Activated CD4-positive, alpha-beta T cell treated with anti-CD3 and anti-CD28 coated beads for 24 hours (primary cell): Measurements from ENCODE around the gene ZNF513.
"Not testable (repeated sequence)": the region's sequence is repeated elsewhere in the genome, so short reads cannot be mapped to it uniquely, and the experiment has no call there.

ENCODE experiments used
- DNase-seq, 2 donors: peaks; one replicate each; pipeline ENCODE4 v3.0.0-alpha.2; 2020; ENCODE audit warnings: low read depth in 2 of 2

ZNF513 gene

GRCh38 chr2:27380626-27381545, at the start of gene ZNF513:
Gene ZNF513, minus strand, starts transcription at chr2:27380734. Its CDS starts 208 bp downstream, at chr2:27380526.
- peak; percentile 81 to 84 for DNase-seq

DNA sequence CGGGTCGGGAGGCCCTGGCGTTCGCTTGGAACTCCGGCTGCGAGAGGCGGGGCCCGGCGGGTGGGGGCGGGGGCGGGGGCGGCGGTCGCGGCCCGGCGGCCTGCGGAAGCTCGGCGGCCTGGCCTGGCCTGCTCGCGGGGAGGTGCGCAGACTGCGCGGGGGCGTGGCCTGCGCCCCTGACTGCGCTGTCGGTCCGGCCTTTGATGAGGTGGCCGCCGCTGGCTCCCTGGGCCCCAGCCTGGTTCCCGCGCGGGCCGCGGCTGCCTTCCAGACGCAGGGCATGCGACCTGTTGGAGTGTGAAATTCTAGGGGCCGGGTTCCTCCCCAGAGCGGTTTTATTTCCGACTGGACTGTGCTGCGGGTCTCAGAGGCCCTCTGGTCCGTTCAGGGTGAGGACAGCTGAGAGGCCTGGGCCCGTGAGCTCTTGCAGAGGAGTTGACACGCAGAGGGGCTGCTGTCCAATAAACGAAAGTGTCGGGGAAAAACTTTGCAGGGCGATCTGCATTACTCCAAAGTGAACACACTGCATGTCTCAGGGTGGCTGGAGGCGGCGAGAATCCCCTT, 48.5 kb upstream of the ZNF513 start:
- peak; percentile 50 to 63 for DNase-seq

DNA sequence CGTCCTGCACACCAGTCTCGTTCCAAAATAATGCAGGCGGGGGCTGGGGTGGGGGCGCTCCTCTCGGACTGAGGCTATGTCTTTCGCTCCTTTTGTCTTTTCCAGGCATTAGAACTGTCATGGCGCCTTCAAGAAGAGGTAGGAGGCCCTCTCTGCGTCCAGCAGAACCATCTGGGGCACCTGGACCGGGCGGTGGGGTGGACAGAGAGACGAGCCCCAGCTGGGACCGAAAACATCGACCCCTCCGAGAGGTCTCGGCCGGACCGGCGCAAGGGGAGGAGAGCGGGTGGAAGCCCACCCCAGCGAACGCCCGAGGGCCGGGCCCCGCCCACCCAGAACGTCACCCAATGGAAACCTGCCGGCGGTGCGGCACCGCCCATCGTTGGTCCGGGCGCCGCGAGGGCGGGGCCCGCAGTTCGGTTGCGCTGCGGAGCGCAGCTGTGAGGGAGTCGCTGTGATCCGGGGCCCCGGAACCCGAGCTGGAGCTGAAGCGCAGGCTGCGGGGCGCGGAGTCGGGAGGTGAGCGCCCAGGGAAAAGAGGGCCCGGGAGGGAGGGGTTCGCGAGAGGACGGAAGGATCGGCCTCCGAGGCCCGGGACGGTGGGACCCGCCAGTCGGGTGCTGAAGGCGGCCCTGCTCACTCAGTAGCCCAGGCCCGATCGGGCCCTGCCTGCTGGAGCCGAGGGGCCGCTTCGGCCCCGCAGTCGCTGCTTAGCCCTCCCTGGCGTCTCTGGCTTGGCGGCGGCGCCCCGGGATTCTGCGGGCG, 47.9 kb upstream of the ZNF513 start, which contains the start of gene NRBP1:
NRBP1 (plus strand) TSS at position 419 of the 765 bp plus-strand sequence. CDS start 4,643 bp downstream, outside the sequence.
- DNase-seq: peak; percentile 88 to 89

DNA sequence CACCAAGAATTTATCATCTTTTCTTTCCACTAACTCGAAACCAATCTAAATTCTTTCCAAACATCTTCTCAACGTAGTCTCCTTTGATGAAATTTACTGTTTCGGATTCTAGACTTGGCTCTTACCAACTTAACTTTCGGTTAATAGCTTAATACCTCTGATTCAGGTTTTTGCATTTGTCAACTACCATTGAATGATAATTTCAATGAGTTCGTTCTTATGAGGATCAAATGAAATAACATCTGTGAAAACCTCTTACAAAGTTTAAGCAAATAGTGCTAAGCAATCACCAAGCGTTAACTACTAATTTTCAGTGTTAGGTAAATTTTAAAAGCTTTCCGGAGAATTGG, 47.3 kb upstream of the ZNF513 start:
- DNase-seq: no peak

DNA sequence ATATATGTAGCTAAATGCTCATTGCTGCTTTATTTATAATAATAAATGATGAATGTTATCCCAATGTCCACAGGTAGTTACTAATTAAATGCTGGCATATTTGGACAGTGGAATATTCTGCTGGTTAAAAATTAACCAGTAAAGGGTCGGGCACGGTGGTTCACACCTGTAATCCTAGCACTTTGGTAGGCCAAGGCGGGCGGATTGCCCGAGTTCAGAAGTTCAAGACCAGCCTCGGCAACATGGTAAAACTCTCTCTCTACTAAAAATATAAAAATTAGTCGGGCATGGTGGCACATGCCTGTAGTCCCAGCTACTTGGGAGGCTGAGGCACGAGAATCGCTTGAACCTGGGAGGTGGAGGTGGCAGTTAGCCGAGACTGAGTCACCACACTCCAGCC, 44.5 kb upstream of the ZNF513 start:
- not testable (repeated sequence) for DNase-seq

DNA sequence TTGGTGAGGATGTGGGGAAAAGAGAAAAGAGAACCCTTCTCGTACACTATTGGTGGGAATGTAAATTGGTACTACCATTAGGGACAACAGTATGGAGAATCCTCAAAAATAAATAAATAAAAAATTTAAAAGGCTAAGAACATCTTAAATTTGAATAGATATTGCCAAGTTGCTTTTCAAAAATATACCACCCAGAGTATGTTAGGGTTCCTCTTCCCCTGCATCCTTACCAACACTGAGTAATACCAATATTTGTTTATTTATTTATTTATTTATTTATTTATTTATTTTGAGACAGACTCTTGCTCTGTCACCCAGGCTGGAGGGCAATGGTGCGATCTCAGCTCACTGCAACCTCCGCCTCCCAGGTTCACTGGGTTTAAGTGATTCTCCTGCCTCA, 42.4 kb upstream of the ZNF513 start:
- no peak for DNase-seq

GRCh38 chr2:27421660-27422250, 41.2 kb upstream of the ZNF513 start:
- DNase-seq: no peak

GRCh38 chr2:27420996-27421395, 40.5 kb upstream of the ZNF513 start:
- no peak for DNase-seq

DNA sequence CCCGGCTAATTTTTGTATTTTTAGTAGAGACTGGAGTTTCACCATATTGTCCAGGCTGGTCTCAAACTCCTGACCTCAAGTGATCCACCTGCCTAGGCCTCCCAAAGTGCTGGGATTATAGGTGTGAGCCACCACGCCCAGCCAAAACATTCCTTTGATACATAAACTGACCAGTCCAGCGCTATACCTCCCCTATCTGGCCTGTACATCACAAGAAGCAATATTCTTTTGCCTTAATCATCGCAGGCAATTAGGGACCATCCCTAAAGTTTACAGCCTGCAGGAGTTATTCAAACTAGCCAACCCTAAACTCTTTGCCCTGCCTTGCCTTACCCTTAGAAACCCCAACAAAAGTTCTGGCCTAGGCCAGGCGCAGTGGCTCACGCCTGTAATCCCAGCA, 35.6 kb upstream of the ZNF513 start:
- no peak for DNase-seq

DNA sequence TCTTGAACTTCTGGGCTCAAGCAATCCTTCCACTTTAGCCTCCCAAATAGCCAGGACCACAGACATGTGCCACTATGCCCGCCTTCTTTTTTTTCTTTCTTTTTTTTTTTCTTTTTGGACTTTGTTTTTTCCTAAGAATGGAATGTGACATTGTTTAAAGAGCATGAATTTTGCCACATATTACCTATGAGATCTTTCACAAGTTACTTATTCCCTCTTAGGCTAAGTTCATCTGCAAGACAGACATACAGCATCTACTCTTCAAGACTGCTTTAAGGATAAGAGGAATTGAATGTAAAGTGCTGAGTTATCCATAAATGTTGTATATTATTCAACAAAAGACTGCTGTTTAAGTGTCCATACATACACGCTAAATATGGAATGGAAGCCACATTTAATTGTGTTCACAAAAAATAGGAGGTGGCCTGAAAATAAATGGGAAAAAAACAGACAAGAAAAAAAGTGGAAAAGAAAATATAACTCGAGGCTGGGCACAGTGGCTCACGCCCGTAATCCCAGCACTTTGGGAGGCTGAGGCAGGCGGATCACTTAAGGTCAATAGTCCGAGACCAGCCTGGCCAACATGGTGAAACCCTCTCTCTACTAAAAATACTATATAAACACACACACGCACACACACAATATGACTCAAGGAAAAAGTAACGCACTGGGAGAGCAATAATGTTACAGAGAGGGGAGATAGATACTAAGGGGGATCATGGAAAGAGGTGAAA, 32.1 kb upstream of the ZNF513 start:
- DNase-seq: no peak

DNA sequence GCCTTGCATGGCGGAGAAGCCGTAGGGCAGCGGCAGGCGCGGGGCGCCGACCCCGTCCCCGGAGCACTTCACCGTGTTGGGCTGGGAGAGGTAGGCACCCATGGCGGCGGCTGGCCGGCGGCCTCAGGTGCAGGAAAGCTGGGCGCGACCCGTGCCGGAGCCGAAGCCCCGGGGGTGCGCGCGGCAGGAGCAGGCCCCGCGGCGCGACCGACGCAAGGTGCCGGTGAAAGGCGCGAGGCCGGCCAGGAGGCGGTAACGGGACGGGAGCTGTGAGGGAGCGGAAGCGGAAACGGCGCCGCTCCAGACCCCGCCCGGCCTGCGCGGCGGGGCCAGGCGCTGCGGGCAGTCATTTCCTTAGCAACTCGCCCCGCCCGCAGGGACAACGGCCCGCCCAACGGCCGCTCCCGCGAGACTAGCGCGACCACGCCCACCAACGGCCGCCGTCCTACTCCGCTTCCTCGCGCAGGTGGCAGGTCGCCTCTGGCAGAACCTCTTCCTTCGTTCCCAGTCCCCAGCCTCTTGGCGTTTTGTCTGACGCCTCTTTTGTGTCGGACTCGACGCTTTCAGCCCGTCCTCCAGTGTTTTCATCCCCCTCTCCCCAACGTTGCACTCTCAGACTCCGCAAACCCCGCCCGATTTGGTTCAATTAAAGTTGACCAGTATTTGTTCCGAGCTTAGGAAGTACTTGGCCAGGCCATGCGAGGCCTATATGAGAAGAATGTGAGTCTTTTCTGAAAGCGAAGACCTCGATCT, 29.0 kb upstream of the ZNF513 start, which contains the start of gene PPM1G:
PPM1G (minus strand) TSS at position 271 of the 753 bp plus-strand sequence; CDS start at position 102, 169 bp downstream.
- peak; percentile 95 for DNase-seq

DNA sequence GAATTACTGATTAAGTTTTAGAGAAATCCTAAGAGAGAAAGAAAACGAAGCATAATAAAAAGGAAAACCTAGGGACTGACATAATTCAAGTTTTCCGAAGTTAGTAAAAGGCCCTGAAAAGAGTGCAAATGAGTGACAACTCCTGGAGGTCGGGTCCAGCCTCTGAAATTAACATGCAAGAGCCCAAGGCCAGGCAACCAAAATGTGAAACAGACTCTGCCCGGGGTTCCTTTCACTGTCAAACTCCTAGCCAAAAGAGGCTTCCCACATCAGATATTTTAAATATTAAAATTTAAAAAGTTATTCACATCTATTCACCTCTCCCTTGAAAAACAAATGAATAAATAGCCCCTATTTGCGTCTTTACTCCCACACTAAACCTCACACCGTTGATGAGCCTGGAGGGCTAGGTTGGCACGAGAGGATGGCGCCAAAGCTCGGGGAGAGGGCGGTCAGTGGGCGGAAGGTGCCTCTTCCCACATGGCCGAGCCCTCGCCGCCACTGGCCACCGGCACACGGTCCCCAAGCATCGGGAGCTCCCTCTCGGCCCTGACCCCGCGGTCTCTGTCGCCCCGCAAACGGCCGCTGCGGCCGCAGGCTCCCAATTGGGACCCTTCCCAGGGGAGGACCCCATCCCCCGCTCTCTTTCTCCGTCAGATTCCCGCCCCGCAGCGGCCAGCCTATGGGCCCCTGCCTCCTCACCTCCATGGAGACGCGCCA, 28.2 kb upstream of the ZNF513 start:
- no peak for DNase-seq

- DNase-seq: no peak
Measured at GRCh38 chr2:27407798-27408491, 27.4 kb upstream of the ZNF513 start.

DNA sequence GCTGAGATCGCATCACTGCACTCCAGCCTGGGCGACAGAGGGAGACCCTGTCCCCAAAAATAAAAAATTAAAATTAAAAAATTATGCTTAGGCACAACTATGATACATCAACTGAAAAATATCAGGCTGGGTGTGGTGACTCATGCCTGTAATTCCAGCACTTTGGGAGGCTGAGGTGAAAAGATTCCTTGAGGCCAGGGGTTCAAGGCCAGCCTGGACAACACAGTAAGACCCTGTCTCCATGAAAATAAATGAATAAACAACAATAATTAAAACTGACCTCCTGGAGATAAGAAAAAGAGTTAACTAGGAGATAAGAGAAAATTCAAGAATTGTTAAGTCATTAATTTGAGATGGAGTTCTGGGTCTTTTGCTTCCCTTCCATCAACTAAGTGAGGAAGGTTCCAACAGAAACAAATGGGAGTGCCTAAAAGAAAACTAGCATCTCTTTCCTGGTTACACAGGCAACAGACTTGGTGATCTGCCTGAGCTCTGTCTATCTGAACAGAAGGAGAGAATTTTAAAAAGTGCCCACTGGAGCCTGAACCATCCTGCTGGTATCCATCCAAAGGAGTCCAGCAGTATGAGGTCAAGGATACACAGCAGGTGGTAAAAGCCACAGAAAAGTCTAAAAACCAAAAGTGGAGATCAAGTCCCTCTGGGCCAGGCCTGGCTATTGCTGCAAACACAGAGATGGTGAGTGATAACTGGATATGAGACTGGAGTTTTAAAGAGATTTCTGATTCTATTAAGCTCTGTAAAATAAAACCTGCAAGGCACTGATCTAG, 20.0 kb upstream of the ZNF513 start:
- DNase-seq: no peak

DNA sequence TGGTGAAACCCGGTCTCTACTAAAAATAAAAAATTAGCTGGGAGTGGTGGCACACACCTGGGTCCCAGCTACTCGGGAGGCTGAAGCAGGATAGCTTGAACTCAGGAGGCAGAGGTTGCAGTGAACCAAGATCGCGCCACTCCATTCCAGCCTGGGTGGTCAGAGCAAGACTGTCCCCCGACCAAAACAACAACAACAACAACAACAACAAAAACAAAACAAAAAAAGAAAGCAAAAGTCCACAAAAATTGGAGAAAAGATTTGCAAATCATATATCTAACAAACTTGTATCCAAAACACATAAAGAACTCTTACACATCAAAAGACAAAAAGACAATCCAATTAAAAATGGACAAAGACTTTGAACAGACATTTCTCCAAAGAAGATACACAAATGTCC, 18.4 kb upstream of the ZNF513 start:
- DNase-seq: no peak

- DNase-seq: no peak
Measured at GRCh38 chr2:27393225-27393624, 12.7 kb upstream of the ZNF513 start.

GRCh38 chr2:27390822-27391679, 10.5 kb upstream of the ZNF513 start:
- DNase-seq: no peak
